CD14-positive monocyte (primary cell): ENCODE results near the gene GPC5. TPM values are rescaled to one million over a fixed set of nuclear protein-coding genes. Genes with fewer than 3 reads are reported as not detected.

Experiments used
- DNase-seq, 3 donors: peaks; one replicate each; pipeline ENCODE4 v3.0.0-alpha.2; 2011 to 2022
- H2AFZ ChIP-seq: 2 replicates; pipeline ENCODE4 v1.6.0; 2012; ENCODE audit warnings: mild to moderate bottlenecking, low read depth, low read length, inconsistent platforms; ENCODE audit not compliant: insufficient read depth, poor library complexity, severe bottlenecking
- H3K27ac ChIP-seq, 2 donors: 1 replicate in 1 of 2; 2 replicates in 1 of 2; pipeline ENCODE4 v1.5.1; 2012 to 2013; ENCODE audit warnings: low read length in 2 of 2, control low read depth in 1 of 2, inconsistent platforms in 1 of 2, low read depth in 1 of 2, mild to moderate bottlenecking in 1 of 2
- H3K27me3 ChIP-seq, 2 donors: one replicate each; pipeline versions ENCODE4 v1.6.0 to v1.6.1; 2011 to 2013; ENCODE audit warnings: low read length in 2 of 2; ENCODE audit not compliant: control insufficient read depth in 2 of 2, insufficient read depth in 2 of 2
- H3K36me3 ChIP-seq, 2 donors: replicated peaks in 1 of 2; 1 replicate in 1 of 2; 2 replicates in 1 of 2; pipeline versions ENCODE4 v1.5.1 to v1.6.1; 2012 to 2013; ENCODE audit warnings: low read length in 2 of 2, control low read depth in 1 of 2, inconsistent platforms in 1 of 2, mild to moderate bottlenecking in 1 of 2; ENCODE audit not compliant: insufficient read depth in 2 of 2, control insufficient read depth in 1 of 2
- H3K4me1 ChIP-seq, 2 donors: 1 replicate in 1 of 2; 2 replicates in 1 of 2; pipeline versions ENCODE4 v1.5.1 to v1.6.1; 2012 to 2013; ENCODE audit warnings: low read length in 2 of 2, control low read depth in 1 of 2, inconsistent platforms in 1 of 2, mild to moderate bottlenecking in 1 of 2, moderate library complexity in 1 of 2; ENCODE audit not compliant: insufficient read depth in 2 of 2, control insufficient read depth in 1 of 2
- H3K4me2 ChIP-seq: replicated peaks from 2 replicates; pipeline ENCODE3; 2012; ENCODE audit warnings: low read length, moderate library complexity, mild to moderate bottlenecking; ENCODE audit not compliant: poor library complexity, severe bottlenecking; ENCODE audit errors: extremely low read depth
- H3K4me3 ChIP-seq, 3 experiments: fragments of 200-600 bp in 1 of 3; sonication (generic) in 1 of 3; replicated peaks in 1 of 3; 1 replicate in 2 of 3; 2 replicates in 1 of 3; pipeline ENCODE4 v1.5.1; 2011 to 2013; ENCODE audit warnings: low read length in 3 of 3, mild to moderate bottlenecking in 3 of 3, control low read depth in 2 of 3, low read depth in 2 of 3, inconsistent platforms in 1 of 3, moderate library complexity in 1 of 3
- H3K79me2 ChIP-seq: 2 replicates; pipeline ENCODE4 v1.6.0; 2012; ENCODE audit warnings: mild to moderate bottlenecking, control low read depth, inconsistent platforms, low read length, moderate library complexity; ENCODE audit not compliant: insufficient read depth
- H3K9ac ChIP-seq: 2 replicates; pipeline ENCODE4 v1.6.0; 2017; ENCODE audit warnings: low read length, mild to moderate bottlenecking; ENCODE audit not compliant: insufficient read depth, poor library complexity, severe bottlenecking
- H3K9me3 ChIP-seq, 2 donors: replicated peaks in 1 of 2; 1 replicate in 1 of 2; 2 replicates in 1 of 2; pipeline versions ENCODE4 v1.5.1 to v1.6.1; 2012 to 2013; ENCODE audit warnings: low read length in 2 of 2, control low read depth in 1 of 2; ENCODE audit not compliant: control insufficient read depth in 1 of 2, insufficient read depth in 1 of 2
- H4K20me1 ChIP-seq: 2 replicates; pipeline ENCODE4 v1.6.0; 2012; ENCODE audit warnings: mild to moderate bottlenecking, low read length, control low read depth, moderate library complexity; ENCODE audit not compliant: insufficient read depth
- H3K27ac Mint-ChIP-seq, 7 donors: one replicate each; pipeline ENCODE4 v1.8.0; 2020; ENCODE audit warnings: mild to moderate bottlenecking in 7 of 7, mixed read lengths in 7 of 7, moderate library complexity in 6 of 7, inconsistent platforms in 2 of 7
- H3K27me3 Mint-ChIP-seq, 3 donors: one replicate each; pipeline ENCODE4 v1.8.0; 2021 to 2022; ENCODE audit warnings: low read depth in 3 of 3, mild to moderate bottlenecking in 3 of 3, mixed read lengths in 3 of 3, moderate library complexity in 3 of 3, inconsistent platforms in 1 of 3
- H3K36me3 Mint-ChIP-seq, 2 donors: one replicate each; pipeline ENCODE4 v1.8.0; 2020; ENCODE audit warnings: mixed read lengths in 2 of 2, inconsistent platforms in 1 of 2, mild to moderate bottlenecking in 1 of 2
- H3K4me1 Mint-ChIP-seq: one replicate; pipeline ENCODE4 v1.8.0; 2020; ENCODE audit warnings: mild to moderate bottlenecking, mixed read lengths
- H3K4me3 Mint-ChIP-seq, 2 donors: one replicate each; pipeline ENCODE4 v1.8.0; 2020; ENCODE audit warnings: mild to moderate bottlenecking in 2 of 2, mixed read lengths in 2 of 2, moderate library complexity in 1 of 2
- H3K9me3 Mint-ChIP-seq, 7 donors: one replicate each; pipeline ENCODE4 v1.8.0; 2020 to 2022; ENCODE audit warnings: mixed read lengths in 7 of 7, mild to moderate bottlenecking in 6 of 7, moderate library complexity in 6 of 7, inconsistent platforms in 2 of 7
- CTCF ChIP-seq: fragments of 200-600 bp; IDR thresholded peaks from one replicate; pipeline ENCODE4 v1.8.0; 2022; ENCODE audit warnings: antibody characterized with exemption, mild to moderate bottlenecking
- WGBS: methylation state at CpG from one replicate; pipeline ENCODE4 v1.1.5; 2013; ENCODE audit warnings: missing lambda C conversion rate; ENCODE audit not compliant: insufficient coverage; 5-methylcytosine and 5-hydroxymethylcytosine counted together
- intact Hi-C, 2 donors: fragments of 100-400 bp; cut with micrococcal nuclease; formaldehyde crosslinking; loops; one replicate each; pipeline versions ENCODE4 v1.15.0 to v1.15.1; 2023
- polyA plus RNA-seq, 3 donors: library from polyadenylated mRNA; depleted of rRNA in 1 of 3; unstranded in 2 of 3; stranded (reverse) in 1 of 3; fragments of 300-500 nt in 2 of 3; fragments of >200 nt in 1 of 3; fragmentation: Illumina TruSeq in 2 of 3; gene quantifications; 1 replicate in 2 of 3; 2 replicates in 1 of 3; pipeline ENCODE4 v1.2.3, GENCODE V29; 2012 to 2021

The GPC5 gene
- polyA plus RNA-seq, 3 donors, result not detected

DNA sequence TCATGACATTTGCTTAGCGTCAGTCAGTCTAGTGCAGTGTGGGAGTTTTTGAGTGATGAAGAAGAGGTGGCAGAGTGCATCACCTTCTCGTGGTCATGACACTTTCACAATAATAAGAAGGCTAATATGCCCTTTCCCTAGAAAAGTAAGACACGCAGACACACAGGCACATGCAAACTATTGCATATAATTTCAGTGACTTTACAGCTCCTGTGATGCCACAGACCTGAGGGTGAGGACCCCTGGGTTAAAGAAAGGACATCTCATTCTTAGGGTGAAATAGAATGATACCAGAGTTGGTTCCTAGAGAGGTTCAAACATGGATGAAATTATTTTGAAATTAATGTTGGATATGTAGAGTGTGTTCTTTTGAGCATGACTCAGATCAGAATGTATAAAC is 300.3 kb downstream of the GPC5 start:
- Mint-ChIP-seq H3K27me3 (peaks cover 0 to 4% (median 0%) of the 10 kb centered on the region in 3 donors), H3K9me3 (peaks cover 0 to 4% (median 1%) of the 10 kb centered on the region in 7 donors), H3K27ac (no peak overlapping the region), H3K4me1 (no peaks in the 10 kb centered on the region), H3K36me3 (no peaks in the 10 kb centered on the region), H3K4me3 (no peak overlapping the region)
- no peak for TF ChIP-seq CTCF
- Histone ChIP-seq H3K27me3 (no peaks in the 10 kb centered on the region), H2AFZ (no peak overlapping the region), H3K9ac (no peak overlapping the region), H3K36me3 (no peaks in the 10 kb centered on the region), H3K4me2 (no peak overlapping the region), H3K27ac (no peak overlapping the region), H3K4me3 (no peak overlapping the region), H3K9me3 (no peaks in the 10 kb centered on the region), H3K79me2 (no peaks in the 10 kb centered on the region), H3K4me1 (no peaks in the 10 kb centered on the region), H4K20me1 (no peaks in the 10 kb centered on the region)
- no peak for DNase-seq
- no CpG with 5 or more reads among the region's 3 CpGs for WGBS
- intact Hi-C loops, result no loop called here

- peaks cover 0 to 8% (median 2%) of the 10 kb centered on the region in 7 donors for H3K9me3 Mint-ChIP-seq
- Histone ChIP-seq H3K79me2 (no peaks in the 10 kb centered on the region), H3K27me3 (no peaks in the 10 kb centered on the region), H3K4me1 (no peaks in the 10 kb centered on the region), H3K9ac (no peak overlapping the region), H3K27ac (no peak overlapping the region), H3K4me3 (no peak overlapping the region), H3K36me3 (no peaks in the 10 kb centered on the region), H2AFZ (no peak overlapping the region), H3K9me3 (peaks cover 0 to 5% of the 10 kb centered on the region in 2 donors), H3K4me2 (no peak overlapping the region), H4K20me1 (no peaks in the 10 kb centered on the region)
- DNase-seq, result no peak
- H3K27me3 Mint-ChIP-seq, result peaks cover 0 to 4% (median 0%) of the 10 kb centered on the region in 3 donors
- H3K4me3 Mint-ChIP-seq, result no peak overlapping the region
- intact Hi-C loops, result no loop called here
- no peaks in the 10 kb centered on the region for H3K4me1 Mint-ChIP-seq
- no peak overlapping the region for H3K27ac Mint-ChIP-seq
- no peaks in the 10 kb centered on the region for H3K36me3 Mint-ChIP-seq
- TF ChIP-seq CTCF, result no peak
Observed at GRCh38 chr13:91699863-91700262, 301.4 kb downstream of the GPC5 start.
